PC-3 (cell line): ENCODE results near the gene ULBP2. TPM values are rescaled to one million over a fixed set of nuclear protein-coding genes. Genes with fewer than 3 reads are reported as not detected.
"Not testable (repeated sequence)": the region's sequence is repeated elsewhere in the genome, so short reads cannot be mapped to it uniquely, and the experiment has no call there.

Experiments
- ATAC-seq: fragments of 200-7000 bp; cut with Tn5 transposase; 2 replicates; pipeline ENCODE4 v1.9.1; 2020; ENCODE audit warnings: mild to moderate bottlenecking, moderate library complexity
- BruUV-seq: library from RNA; stranded (reverse); fragments of 400-500 nt; replicated peaks from 2 replicates; lab custom pipeline; 2021; lab: Mats Ljungman, UMichigan
- CTCF ChIA-PET: fragments of 300-600 bp; sonication (Branson Sonifier 250); formaldehyde crosslinking; loops from one replicate; lab custom pipeline; 2022; ENCODE audit warnings: antibody characterized with exemption; lab: Charles Lee
- POLR2A ChIA-PET: fragments of 300-600 bp; sonication (Branson Sonifier 250); formaldehyde crosslinking; loops from one replicate; lab custom pipeline; 2022; ENCODE audit warnings: antibody characterized with exemption; ENCODE audit not compliant: unreplicated experiment; lab: Charles Lee
- DNase-seq: peaks from one replicate; pipeline ENCODE4 v3.0.0-alpha.2; 2015
- H2AFZ ChIP-seq: fragments of 300-600 bp; sonication (generic); 2 replicates; pipeline ENCODE4 v1.6.0; 2016; ENCODE audit warnings: antibody characterized with exemption, low read length
- H3F3A ChIP-seq: fragments of 300-600 bp; sonication (generic); one replicate; pipeline ENCODE4 v1.6.0; 2017; ENCODE audit warnings: antibody characterized with exemption, low read length, control low read depth, mild to moderate bottlenecking; ENCODE audit not compliant: unreplicated experiment
- H3K27ac ChIP-seq: fragments of 300-600 bp; sonication (generic); 2 replicates; pipeline ENCODE4 v1.5.1; 2016; ENCODE audit warnings: mild to moderate bottlenecking, low read length
- H3K27me3 ChIP-seq: fragments of 300-600 bp; sonication (generic); 2 replicates; pipeline ENCODE4 v1.6.1; 2016; ENCODE audit warnings: low read length, mixed read lengths
- H3K36me3 ChIP-seq: fragments of 300-600 bp; sonication (generic); 2 replicates; pipeline ENCODE4 v1.6.1; 2016; ENCODE audit warnings: low read depth, mixed run types, low read length, mixed read lengths
- H3K4me1 ChIP-seq: fragments of 300-600 bp; sonication (generic); 2 replicates; pipeline ENCODE4 v1.5.1; 2016; ENCODE audit warnings: low read length; ENCODE audit not compliant: insufficient read depth
- H3K4me2 ChIP-seq: fragments of 300-600 bp; sonication (generic); 2 replicates; pipeline ENCODE4 v1.6.0; 2016; ENCODE audit warnings: low read length
- H3K4me3 ChIP-seq: fragments of 300-600 bp; sonication (generic); 2 replicates; pipeline ENCODE4 v1.5.1; 2016; ENCODE audit warnings: mild to moderate bottlenecking, low read length, mixed read lengths
- H3K79me2 ChIP-seq: fragments of 300-600 bp; sonication (generic); 2 replicates; pipeline ENCODE4 v1.6.1; 2017; ENCODE audit warnings: low read length, mixed read lengths
- H3K9ac ChIP-seq: fragments of 300-600 bp; sonication (generic); 2 replicates; pipeline ENCODE4 v1.6.0; 2016; ENCODE audit warnings: mild to moderate bottlenecking, low read length
- H3K9me2 ChIP-seq: fragments of 300-600 bp; sonication (generic); replicated peaks from 2 replicates; pipeline ENCODE4 v1.6.1; 2016; ENCODE audit warnings: mixed run types, low read length, mixed read lengths
- H3K9me3 ChIP-seq: fragments of 300-600 bp; sonication (generic); 2 replicates; pipeline ENCODE4 v1.6.1; 2016; ENCODE audit warnings: low read length, mixed read lengths
- H4K20me1 ChIP-seq: fragments of 300-600 bp; sonication (generic); 2 replicates; pipeline ENCODE4 v1.6.1; 2016; ENCODE audit warnings: low read length, mixed read lengths
- CTCF ChIP-seq: fragments of 300-600 bp; sonication (generic); conservative IDR thresholded peaks from 2 replicates; pipeline ENCODE4 v1.5.1; 2017; ENCODE audit warnings: antibody characterized with exemption, low read depth, mild to moderate bottlenecking, low read length
- EZH2 ChIP-seq: fragments of 300-600 bp; sonication (generic); IDR thresholded peaks from one replicate; pipeline ENCODE4 v1.6.1; 2017; ENCODE audit warnings: antibody characterized with exemption, mild to moderate bottlenecking, low read length; ENCODE audit not compliant: unreplicated experiment
- EZH2phosphoT487 ChIP-seq: fragments of 300-600 bp; sonication (generic); IDR thresholded peaks from 2 replicates; pipeline ENCODE4 v1.6.1; 2018; ENCODE audit warnings: mild to moderate bottlenecking, antibody characterized with exemption, low read length, borderline replicate concordance
- intact Hi-C: fragments of 100-400 bp; cut with micrococcal nuclease; formaldehyde crosslinking; loops from 2 replicates; pipeline ENCODE4 v1.9.0; 2023
- total RNA-seq: library from RNA; depleted of rRNA; stranded (reverse); fragments of >200 nt; gene quantifications from 2 replicates; pipeline ENCODE4 v1.2.3, GENCODE V29; 2014

The ULBP2 gene
- total RNA-seq, 1 experiment from 2014 or later, result 8.1 TPM

GRCh38 chr6:149917679-149918078 lies 24.1 kb upstream of the ULBP2 start:
- TF ChIP-seq CTCF (no peak), EZH2phosphoT487 (no peak), EZH2 (no peak)
- Histone ChIP-seq H3K9me3 (no peaks in the 10 kb centered on the region), H3K27ac (no peak overlapping the region), H3K4me2 (no peak overlapping the region), H3K9ac (no peak overlapping the region), H2AFZ (no peak overlapping the region), H3K4me1 (no peaks in the 10 kb centered on the region), H3K9me2 (no peaks in the 10 kb centered on the region), H3K79me2 (no peaks in the 10 kb centered on the region), H4K20me1 (no peaks in the 10 kb centered on the region), H3K4me3 (no peak overlapping the region), H3K27me3 (no peaks in the 10 kb centered on the region), H3K36me3 (no peaks in the 10 kb centered on the region), H3F3A (no peaks in the 10 kb centered on the region)
- POLR2A ChIA-PET, result no interaction called here
- DNase-seq (no peak), ATAC-seq (no peak)
- no TSS peak for BruUV-seq
- CTCF ChIA-PET, result no interaction called here
- intact Hi-C loops, result no loop called here

- Histone ChIP-seq H3K79me2 (no peaks in the 10 kb centered on the region), H3K4me3 (no peak overlapping the region), H3K9me2 (no peaks in the 10 kb centered on the region), H3K27ac (no peak overlapping the region), H3K4me2 (no peak overlapping the region), H3K27me3 (no peaks in the 10 kb centered on the region), H3K4me1 (peaks cover 2% of the 10 kb centered on the region; the same call in 1 of the 2 replicates), H3K9me3 (no peaks in the 10 kb centered on the region), H3K36me3 (no peaks in the 10 kb centered on the region), H4K20me1 (no peaks in the 10 kb centered on the region), H3K9ac (no peak overlapping the region), H2AFZ (no peak overlapping the region), H3F3A (no peaks in the 10 kb centered on the region)
- CTCF ChIA-PET, result no interaction called here
- no TSS peak for BruUV-seq
- intact Hi-C loops, result no loop called here
- ATAC-seq (no peak), DNase-seq (no peak)
- POLR2A ChIA-PET, result no interaction called here
- TF ChIP-seq EZH2 (no peak), EZH2phosphoT487 (no peak), CTCF (no peak)
Measured at GRCh38 chr6:149918151-149918905, 23.5 kb upstream of the ULBP2 start.

GRCh38 chr6:149919126-149919833 lies 22.5 kb upstream of the ULBP2 start:
- H3F3A ChIP-seq, H3K4me1 ChIP-seq, H3K79me2 ChIP-seq, H3K9me3 ChIP-seq, H3K4me2 ChIP-seq, DNase-seq, POLR2A ChIA-PET, H3K27me3 ChIP-seq, H3K9me2 ChIP-seq, intact Hi-C loops, H2AFZ ChIP-seq, H3K36me3 ChIP-seq, BruUV-seq, H3K4me3 ChIP-seq, H4K20me1 ChIP-seq, H3K9ac ChIP-seq, CTCF ChIA-PET, H3K27ac ChIP-seq, ATAC-seq: not testable (repeated sequence)
